ENCODE data around the gene CHCT1.

DNA sequence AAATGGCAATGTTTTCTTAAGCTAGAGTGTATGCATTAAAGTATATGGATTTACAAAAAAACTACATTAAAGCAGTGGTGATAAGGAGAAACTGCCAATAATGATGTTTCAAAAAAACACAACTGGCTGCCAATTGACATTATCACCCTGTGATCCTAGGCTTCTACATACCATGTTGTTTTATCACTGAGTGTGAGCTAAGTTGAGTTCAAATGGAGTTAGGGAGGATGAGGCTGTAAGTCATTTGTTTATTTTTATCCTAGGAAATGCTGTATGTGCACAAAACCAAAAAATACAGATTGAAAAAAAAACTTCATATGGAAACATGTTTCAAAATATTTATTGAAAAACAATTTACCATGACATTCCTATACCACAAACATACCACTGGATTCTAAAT lies 22.9 kb downstream of the CHCT1 start:
- TF ChIP-seq, protein P1, sequence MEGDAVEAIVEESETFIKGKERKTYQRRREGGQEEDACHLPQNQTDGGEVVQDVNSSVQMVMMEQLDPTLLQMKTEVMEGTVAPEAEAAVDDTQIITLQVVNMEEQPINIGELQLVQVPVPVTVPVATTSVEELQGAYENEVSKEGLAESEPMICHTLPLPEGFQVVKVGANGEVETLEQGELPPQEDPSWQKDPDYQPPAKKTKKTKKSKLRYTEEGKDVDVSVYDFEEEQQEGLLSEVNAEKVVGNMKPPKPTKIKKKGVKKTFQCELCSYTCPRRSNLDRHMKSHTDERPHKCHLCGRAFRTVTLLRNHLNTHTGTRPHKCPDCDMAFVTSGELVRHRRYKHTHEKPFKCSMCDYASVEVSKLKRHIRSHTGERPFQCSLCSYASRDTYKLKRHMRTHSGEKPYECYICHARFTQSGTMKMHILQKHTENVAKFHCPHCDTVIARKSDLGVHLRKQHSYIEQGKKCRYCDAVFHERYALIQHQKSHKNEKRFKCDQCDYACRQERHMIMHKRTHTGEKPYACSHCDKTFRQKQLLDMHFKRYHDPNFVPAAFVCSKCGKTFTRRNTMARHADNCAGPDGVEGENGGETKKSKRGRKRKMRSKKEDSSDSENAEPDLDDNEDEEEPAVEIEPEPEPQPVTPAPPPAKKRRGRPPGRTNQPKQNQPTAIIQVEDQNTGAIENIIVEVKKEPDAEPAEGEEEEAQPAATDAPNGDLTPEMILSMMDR (IDR thresholded peaks at IDR 0.05; ENCODE audit: control extremely low read depth in 1 of 3, insufficient read depth in 1 of 3, low read depth in 1 of 3, low read length in 3 of 3), result no peak
- TF ChIP-seq POLR2A (IDR thresholded peaks at IDR 0.05; ENCODE audit: control extremely low read depth in 1 of 2, low read depth in 2 of 2, low read length in 2 of 2) (no peak), POLR2AphosphoS5 (IDR thresholded peaks at IDR 0.05; ENCODE audit: low read depth, low read length) (no peak), RXRA (IDR thresholded peaks at IDR 0.05; ENCODE audit: insufficient read depth, low read depth, low read length) (no peak), SIX5 (IDR thresholded peaks at IDR 0.05; ENCODE audit: low read depth, low read length) (no peak), ZNF274 (IDR thresholded peaks at IDR 0.05; ENCODE audit: borderline replicate concordance, extremely low read depth, low read length) (no peak), JUND (IDR thresholded peaks at IDR 0.05; ENCODE audit: low read length) (no peak), SP1 (IDR thresholded peaks at IDR 0.05; ENCODE audit: low read depth, low read length) (no peak), FOSL1 (IDR thresholded peaks at IDR 0.05; ENCODE audit: insufficient read depth, low read depth, low read length) (no peak), ASH2L (IDR thresholded peaks at IDR 0.05; ENCODE audit: low read length) (no peak), SIN3A (conservative IDR thresholded peaks at IDR 0.05 in 1 of 2, IDR thresholded peaks at IDR 0.05 in 1 of 2; ENCODE audit: low read depth in 1 of 2, low read length in 2 of 2) (no peak), TAF1 (IDR thresholded peaks at IDR 0.05; ENCODE audit: low read depth, low read length) (no peak)
- TF ChIP-seq, protein P2, sequence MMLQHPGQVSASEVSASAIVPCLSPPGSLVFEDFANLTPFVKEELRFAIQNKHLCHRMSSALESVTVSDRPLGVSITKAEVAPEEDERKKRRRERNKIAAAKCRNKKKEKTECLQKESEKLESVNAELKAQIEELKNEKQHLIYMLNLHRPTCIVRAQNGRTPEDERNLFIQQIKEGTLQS (IDR thresholded peaks at IDR 0.05; ENCODE audit: insufficient read depth, low read depth, low read length), result no peak
- TF ChIP-seq, protein P3, sequence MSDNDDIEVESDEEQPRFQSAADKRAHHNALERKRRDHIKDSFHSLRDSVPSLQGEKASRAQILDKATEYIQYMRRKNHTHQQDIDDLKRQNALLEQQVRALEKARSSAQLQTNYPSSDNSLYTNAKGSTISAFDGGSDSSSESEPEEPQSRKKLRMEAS (IDR thresholded peaks at IDR 0.05), result no peak

All from H1 (cell line).